Germinal center (tissue), 1 donor: ENCODE measurements around the gene NELFB.

Experiments used
- DNase-seq: peaks from one replicate; pipeline ENCODE4 v3.0.0; 2012; ENCODE audit warnings: mixed read lengths, low spot score

Gene NELFB

GRCh38 chr9:137268538-137269201, 13.5 kb downstream of the NELFB start:
- no peak for DNase-seq

GRCh38 chr9:137269231-137269772, 14.2 kb downstream of the NELFB start:
- DNase-seq = peak; percentile 83

- DNase-seq = no peak
Measured at GRCh38 chr9:137270929-137271695, 16.0 kb downstream of the NELFB start.

GRCh38 chr9:137271696-137272076, 16.6 kb downstream of the NELFB start:
- no peak for DNase-seq

- DNase-seq = no peak
Measured at GRCh38 chr9:137272241-137273094, 17.3 kb downstream of the NELFB start.

GRCh38 chr9:137273095-137273490, 18.0 kb downstream of the NELFB start:
- no peak for DNase-seq

GRCh38 chr9:137273611-137274320, 18.6 kb downstream of the NELFB start:
- no peak for DNase-seq

GRCh38 chr9:137275203-137275587, 20.1 kb downstream of the NELFB start:
- no peak for DNase-seq

- DNase-seq = no peak
Measured at GRCh38 chr9:137275588-137276472, 20.7 kb downstream of the NELFB start.

- no peak for DNase-seq
Measured at GRCh38 chr9:137276473-137277328, 21.6 kb downstream of the NELFB start.

- peak; percentile 69 for DNase-seq
Measured at GRCh38 chr9:137277329-137278041, 22.4 kb downstream of the NELFB start, which contains the start of gene TOR4A. Gene TOR4A (plus strand): TSS chr9:137277726. CDS start chr9:137278690, 964 bp downstream.

- DNase-seq = peak; percentile 52
Measured at GRCh38 chr9:137278061-137278701, 23.1 kb downstream of the NELFB start.

GRCh38 chr9:137278721-137279711, 23.9 kb downstream of the NELFB start:
- DNase-seq = no peak

- no peak for DNase-seq
Measured at GRCh38 chr9:137279741-137280473, 24.8 kb downstream of the NELFB start.

GRCh38 chr9:137280474-137281344, 25.6 kb downstream of the NELFB start:
- DNase-seq = peak; percentile 68
